H9 (cell line): Measurements from ENCODE around the gene R3HDM2. TPM values are rescaled to one million over a fixed set of nuclear protein-coding genes. Genes with fewer than 3 reads are reported as not detected.

ENCODE experiments used
- DNase-seq: peaks from one replicate; pipeline ENCODE4 v3.0.0-alpha.2; 2017
- H2AFZ ChIP-seq: one replicate; pipeline ENCODE4 v1.6.1; 2013; ENCODE audit warnings: mild to moderate bottlenecking, low read length, control low read depth, moderate library complexity
- H2AK5ac ChIP-seq: 2 replicates; pipeline ENCODE4 v1.6.1; 2013; ENCODE audit warnings: low read length, control low read depth, mixed read lengths; ENCODE audit not compliant: insufficient read length
- H2BK120ac ChIP-seq: one replicate; pipeline ENCODE4 v1.6.1; 2013; ENCODE audit warnings: low read depth, mild to moderate bottlenecking, low read length, control low read depth, inconsistent platforms; ENCODE audit not compliant: poor library complexity, severe bottlenecking
- H2BK12ac ChIP-seq: 2 replicates; pipeline ENCODE4 v1.6.1; 2013; ENCODE audit warnings: low read length, control low read depth, mixed read lengths, low read depth; ENCODE audit not compliant: insufficient read length
- H2BK15ac ChIP-seq: 2 replicates; pipeline ENCODE4 v1.6.1; 2013; ENCODE audit warnings: low read depth, low read length, control low read depth
- H2BK20ac ChIP-seq: one replicate; pipeline ENCODE4 v1.6.1; 2013; ENCODE audit warnings: low read depth, mild to moderate bottlenecking, low read length, control low read depth, inconsistent platforms; ENCODE audit not compliant: poor library complexity, severe bottlenecking
- H2BK5ac ChIP-seq: 2 replicates; pipeline ENCODE4 v1.6.1; 2013; ENCODE audit warnings: low read length, control low read depth, mixed read lengths; ENCODE audit not compliant: insufficient read length
- H3K14ac ChIP-seq: 2 replicates; pipeline ENCODE4 v1.6.1; 2013; ENCODE audit warnings: low read length, control low read depth; ENCODE audit not compliant: insufficient read depth
- H3K18ac ChIP-seq: 2 replicates; pipeline ENCODE4 v1.6.1; 2013; ENCODE audit warnings: low read depth, mild to moderate bottlenecking, mixed read lengths, low read length, control low read depth; ENCODE audit not compliant: insufficient read length
- H3K23ac ChIP-seq: 2 replicates; pipeline ENCODE4 v1.6.1; 2013; ENCODE audit warnings: low read length, control low read depth, mixed read lengths, low read depth; ENCODE audit not compliant: insufficient read length
- H3K23me2 ChIP-seq: 2 replicates; pipeline ENCODE4 v1.6.1; 2013; ENCODE audit warnings: low read depth, mild to moderate bottlenecking, mixed read lengths, low read length, control low read depth; ENCODE audit not compliant: insufficient read length, poor library complexity, severe bottlenecking
- H3K27ac ChIP-seq: 2 replicates; pipeline ENCODE4 v1.5.1; 2013; ENCODE audit warnings: low read length, control low read depth, mixed read lengths, low read depth; ENCODE audit not compliant: insufficient read length
- H3K27me3 ChIP-seq: 2 replicates; pipeline ENCODE4 v1.6.1; 2013; ENCODE audit warnings: low read length, control low read depth, inconsistent platforms; ENCODE audit not compliant: insufficient read depth
- H3K4ac ChIP-seq: 2 replicates; pipeline ENCODE4 v1.6.1; 2013; ENCODE audit warnings: low read depth, mild to moderate bottlenecking, control low read depth, inconsistent platforms, low read length, moderate library complexity
- H3K4me1 ChIP-seq: 2 replicates; pipeline ENCODE4 v1.6.1; 2013; ENCODE audit warnings: low read length, control low read depth, inconsistent platforms; ENCODE audit not compliant: insufficient read depth
- H3K4me2 ChIP-seq: 2 replicates; pipeline ENCODE4 v1.6.1; 2013; ENCODE audit warnings: low read length, control low read depth, mixed read lengths; ENCODE audit not compliant: insufficient read length, insufficient read depth
- H3K56ac ChIP-seq: 2 replicates; pipeline ENCODE4 v1.6.1; 2013; ENCODE audit warnings: low read depth, mild to moderate bottlenecking, mixed read lengths, low read length, control low read depth; ENCODE audit not compliant: insufficient read length
- H3K79me1 ChIP-seq: 2 replicates; pipeline ENCODE4 v1.6.1; 2013; ENCODE audit warnings: low read depth, mild to moderate bottlenecking, moderate library complexity, low read length, control low read depth, inconsistent platforms; ENCODE audit not compliant: insufficient read depth, poor library complexity, severe bottlenecking
- H3K79me2 ChIP-seq: 2 replicates; pipeline ENCODE4 v1.6.1; 2013; ENCODE audit warnings: low read length, control low read depth, inconsistent platforms; ENCODE audit not compliant: insufficient read depth
- H3K9ac ChIP-seq: 2 replicates; pipeline ENCODE4 v1.6.1; 2013; ENCODE audit warnings: low read length, control low read depth, mixed read lengths; ENCODE audit not compliant: insufficient read length; ENCODE audit errors: extremely low read depth
- H3K9me3 ChIP-seq: one replicate; pipeline ENCODE4 v1.6.1; 2013; ENCODE audit warnings: low read depth, low read length, inconsistent platforms; ENCODE audit not compliant: control insufficient read depth
- H3T11ph ChIP-seq: one replicate; pipeline ENCODE4 v1.6.1; 2013; ENCODE audit warnings: mild to moderate bottlenecking, low read length, control low read depth, inconsistent platforms
- H4K20me1 ChIP-seq: one replicate; pipeline ENCODE4 v1.6.1; 2013; ENCODE audit not compliant: control insufficient read depth, insufficient read length, insufficient read depth
- H4K5ac ChIP-seq: 2 replicates; pipeline ENCODE4 v1.6.1; 2013; ENCODE audit warnings: low read depth, mild to moderate bottlenecking, mixed read lengths, low read length, control low read depth; ENCODE audit not compliant: insufficient read length
- H4K8ac ChIP-seq: replicated peaks from 2 replicates; pipeline ENCODE4 v1.6.1; 2013; ENCODE audit warnings: low read length, control low read depth, mixed read lengths, low read depth; ENCODE audit not compliant: insufficient read length
- H4K91ac ChIP-seq: 2 replicates; pipeline ENCODE4 v1.6.1; 2013; ENCODE audit warnings: low read depth, mild to moderate bottlenecking, moderate library complexity, mixed read lengths, low read length, control low read depth; ENCODE audit not compliant: insufficient read length
- H3K27ac Mint-ChIP-seq, 3 experiments: 2 replicates in 2 of 3; 3 replicates in 1 of 3; pipeline ENCODE4 v1.8.0; 2020 to 2021; ENCODE audit warnings: mixed read lengths in 3 of 3, mild to moderate bottlenecking in 1 of 3, moderate library complexity in 1 of 3
- H3K27me3 Mint-ChIP-seq: 2 replicates; pipeline ENCODE4 v1.8.0; 2021; ENCODE audit warnings: low read depth, mild to moderate bottlenecking, moderate library complexity, mixed read lengths
- H3K36me3 Mint-ChIP-seq, 3 experiments: 2 replicates in 2 of 3; 3 replicates in 1 of 3; pipeline ENCODE4 v1.8.0; 2020 to 2021; ENCODE audit warnings: low read depth in 3 of 3, mixed read lengths in 3 of 3; ENCODE audit not compliant: insufficient read depth in 1 of 3
- H3K4me1 Mint-ChIP-seq, 2 experiments: 2 replicates each; pipeline ENCODE4 v1.8.0; 2020; ENCODE audit warnings: mixed read lengths in 2 of 2
- H3K4me3 Mint-ChIP-seq, 2 experiments: 2 replicates in 1 of 2; 3 replicates in 1 of 2; pipeline ENCODE4 v1.8.0; 2020 to 2021; ENCODE audit warnings: mild to moderate bottlenecking in 2 of 2, mixed read lengths in 2 of 2, moderate library complexity in 1 of 2
- H3K9me3 Mint-ChIP-seq, 2 experiments: 2 replicates in 1 of 2; 3 replicates in 1 of 2; pipeline ENCODE4 v1.8.0; 2020; ENCODE audit warnings: mild to moderate bottlenecking in 2 of 2, mixed read lengths in 2 of 2, moderate library complexity in 1 of 2
- WGBS: extraction: QIAGEN DNeasy Blood & Tissue Kit; methylation state at CpG from one replicate; pipeline ENCODE4 v1.1.7; 2013; ENCODE audit warnings: missing lambda C conversion rate, low lambda C conversion rate, mixed read lengths; ENCODE audit not compliant: insufficient read length; ENCODE audit errors: extremely low coverage; 5-methylcytosine and 5-hydroxymethylcytosine counted together
- total RNA-seq: library from RNA; stranded (reverse); gene quantifications from 2 replicates; pipeline ENCODE4 v1.2.1, GENCODE V29; 2021
- TF ChIP-seq, protein P1 (sequence below): fragments of 200-600 bp; sonication (generic); conservative IDR thresholded peaks from 3 replicates; pipeline ENCODE4 v1.8.0; 2021; ENCODE audit warnings: antibody characterized with exemption, mild to moderate bottlenecking

Gene R3HDM2
- total RNA-seq, 1 experiment from 2014 or later, result 43.9 TPM

DNA sequence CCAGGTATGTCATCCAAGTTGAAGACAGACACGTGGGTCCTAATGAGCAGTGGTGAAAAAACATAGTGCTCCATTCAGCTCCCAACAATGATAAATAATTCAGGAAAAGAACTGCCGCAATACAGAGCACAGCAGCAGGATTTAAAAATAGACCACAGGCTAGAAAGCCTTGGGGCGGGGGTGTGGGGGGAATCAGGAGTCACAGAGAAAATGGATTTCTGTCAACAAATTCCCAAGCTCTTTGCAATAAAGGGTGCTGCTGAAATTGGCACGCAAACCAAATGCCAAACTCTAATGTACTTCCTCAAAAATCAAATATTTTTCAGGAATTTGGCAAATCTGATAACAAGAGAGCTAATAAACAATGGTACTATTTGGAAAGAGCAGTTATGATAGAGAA lies 58.6 kb downstream of the R3HDM2 start:
- Histone ChIP-seq H4K5ac (no peak overlapping the region), H2BK15ac (no peak overlapping the region), H3K79me2 (no peaks in the 10 kb centered on the region), H4K8ac (no peak overlapping the region), H3K4me2 (no peak overlapping the region), H2BK120ac (no peak overlapping the region), H3K4me1 (no peaks in the 10 kb centered on the region; the same call in 1 of the 2 replicates), H3T11ph (no peak overlapping the region), H2BK12ac (no peak overlapping the region), H3K14ac (no peak overlapping the region), H2AK5ac (no peak overlapping the region), H3K9ac (no peak overlapping the region), H3K23me2 (no peaks in the 10 kb centered on the region), H3K9me3 (no peaks in the 10 kb centered on the region), H4K91ac (no peak overlapping the region), H2AFZ (no peak overlapping the region), H2BK5ac (no peak overlapping the region), H3K27ac (no peak overlapping the region), H4K20me1 (no peaks in the 10 kb centered on the region), H3K56ac (no peak overlapping the region), H3K79me1 (no peaks in the 10 kb centered on the region), H2BK20ac (no peak overlapping the region), H3K27me3 (no peaks in the 10 kb centered on the region; the same call in 1 of the 2 replicates), H3K18ac (no peak overlapping the region), H3K4ac (no peak overlapping the region), H3K23ac (no peak overlapping the region)
- DNase-seq, result no peak
- Mint-ChIP-seq H3K4me3 (no peak overlapping the region), H3K36me3 (peaks cover 5 to 10% (median 9%) of the 10 kb centered on the region in 3 experiments; a peak in 6 of 7 replicates), H3K9me3 (peaks cover 2 to 3% of the 10 kb centered on the region in 2 experiments; a peak in 4 of 5 replicates), H3K4me1 (peaks cover 0 to 7% of the 10 kb centered on the region in 2 experiments; a peak in 3 of 4 replicates), H3K27ac (no peak overlapping the region), H3K27me3 (no peaks in the 10 kb centered on the region)
- TF ChIP-seq, protein P1, sequence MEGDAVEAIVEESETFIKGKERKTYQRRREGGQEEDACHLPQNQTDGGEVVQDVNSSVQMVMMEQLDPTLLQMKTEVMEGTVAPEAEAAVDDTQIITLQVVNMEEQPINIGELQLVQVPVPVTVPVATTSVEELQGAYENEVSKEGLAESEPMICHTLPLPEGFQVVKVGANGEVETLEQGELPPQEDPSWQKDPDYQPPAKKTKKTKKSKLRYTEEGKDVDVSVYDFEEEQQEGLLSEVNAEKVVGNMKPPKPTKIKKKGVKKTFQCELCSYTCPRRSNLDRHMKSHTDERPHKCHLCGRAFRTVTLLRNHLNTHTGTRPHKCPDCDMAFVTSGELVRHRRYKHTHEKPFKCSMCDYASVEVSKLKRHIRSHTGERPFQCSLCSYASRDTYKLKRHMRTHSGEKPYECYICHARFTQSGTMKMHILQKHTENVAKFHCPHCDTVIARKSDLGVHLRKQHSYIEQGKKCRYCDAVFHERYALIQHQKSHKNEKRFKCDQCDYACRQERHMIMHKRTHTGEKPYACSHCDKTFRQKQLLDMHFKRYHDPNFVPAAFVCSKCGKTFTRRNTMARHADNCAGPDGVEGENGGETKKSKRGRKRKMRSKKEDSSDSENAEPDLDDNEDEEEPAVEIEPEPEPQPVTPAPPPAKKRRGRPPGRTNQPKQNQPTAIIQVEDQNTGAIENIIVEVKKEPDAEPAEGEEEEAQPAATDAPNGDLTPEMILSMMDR, result no peak
- WGBS, result no CpG with 5 or more reads among the region's 4 CpGs
